ENCODE data around the gene LRRC71.

The LRRC71 gene

DNA sequence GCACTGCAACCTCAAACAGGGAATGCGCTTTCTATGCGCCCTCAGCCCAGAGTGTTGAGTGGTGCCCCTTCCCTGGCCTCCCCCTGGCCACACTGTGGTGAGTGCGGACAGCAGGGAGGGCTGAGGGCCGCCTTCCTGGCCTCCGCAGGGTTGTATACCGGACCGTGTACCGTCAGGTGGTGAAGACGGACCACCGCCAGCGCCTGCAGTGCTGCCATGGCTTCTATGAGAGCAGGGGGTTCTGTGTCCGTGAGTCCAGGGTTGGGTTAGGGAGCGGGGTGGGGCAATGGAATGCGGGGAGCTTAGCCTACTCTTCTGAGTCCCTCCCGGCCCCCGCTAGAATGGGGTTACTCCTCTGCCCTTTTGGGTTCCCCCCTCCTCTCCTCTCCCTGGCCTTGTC, 15.3 kb upstream of the LRRC71 start:
- DNase-seq (ENCODE audit: low read depth in 1 of 2, low spot score in 1 of 2), result no peak

- no peak for DNase-seq (ENCODE audit: low read depth in 1 of 2, low spot score in 1 of 2)
These were observed 14.8 kb upstream of the LRRC71 start for GRCh38 chr1:156905651-156906050.

- no peak for DNase-seq (ENCODE audit: low read depth in 1 of 2, low spot score in 1 of 2)
These were observed 14.1 kb upstream of the LRRC71 start for GRCh38 chr1:156906206-156906906.

- no peak for DNase-seq (ENCODE audit: low read depth in 1 of 2, low spot score in 1 of 2)
These were observed 11.9 kb upstream of the LRRC71 start for GRCh38 chr1:156908541-156908940.

DNA sequence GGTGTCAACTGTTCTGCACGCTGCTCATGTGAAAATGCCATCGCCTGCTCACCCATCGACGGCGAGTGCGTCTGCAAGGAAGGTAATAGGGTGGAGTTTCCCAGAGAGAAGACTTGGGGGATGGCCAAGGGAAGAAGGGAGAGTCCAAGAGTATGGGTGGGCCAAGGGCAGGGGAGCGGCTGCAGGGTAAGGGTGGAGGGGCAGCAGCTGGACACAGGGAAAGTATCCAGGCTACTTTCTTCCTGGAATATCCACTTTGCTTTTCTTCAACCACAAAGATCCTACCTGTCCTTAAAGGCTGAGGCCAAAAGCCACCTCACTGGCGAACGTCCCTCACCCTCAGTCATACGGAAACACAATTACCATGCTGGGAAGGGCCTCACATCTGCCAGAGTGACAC, 11.5 kb upstream of the LRRC71 start:
- no peak for DNase-seq (ENCODE audit: low read depth in 1 of 2, low spot score in 1 of 2)

- DNase-seq (ENCODE audit: low read depth in 1 of 2, low spot score in 1 of 2), result no peak
These were observed 10.8 kb upstream of the LRRC71 start for GRCh38 chr1:156909671-156910070.

DNA sequence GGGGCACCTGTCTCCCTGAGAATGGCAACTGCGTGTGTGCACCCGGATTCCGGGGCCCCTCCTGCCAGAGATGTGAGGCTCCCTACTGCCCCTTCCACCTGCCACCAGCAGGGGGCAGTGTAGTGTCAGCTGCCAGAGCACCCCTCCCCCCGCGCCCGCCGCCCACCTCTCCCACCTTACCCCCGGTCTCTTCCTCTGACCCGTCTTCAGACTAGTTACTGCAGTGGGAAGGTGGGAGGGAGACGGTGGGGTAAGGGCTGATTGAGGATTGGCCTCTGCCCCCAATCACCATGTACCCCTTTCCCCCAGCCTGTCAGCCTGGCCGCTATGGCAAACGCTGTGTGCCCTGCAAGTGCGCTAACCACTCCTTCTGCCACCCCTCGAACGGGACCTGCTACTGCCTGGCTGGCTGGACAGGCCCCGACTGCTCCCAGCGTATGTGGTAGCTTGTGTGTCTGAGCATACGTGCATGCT, 10.1 kb upstream of the LRRC71 start:
- DNase-seq (ENCODE audit: low read depth in 1 of 2, low spot score in 1 of 2), result peak in 1 of 2 donors; percentile 42

DNA sequence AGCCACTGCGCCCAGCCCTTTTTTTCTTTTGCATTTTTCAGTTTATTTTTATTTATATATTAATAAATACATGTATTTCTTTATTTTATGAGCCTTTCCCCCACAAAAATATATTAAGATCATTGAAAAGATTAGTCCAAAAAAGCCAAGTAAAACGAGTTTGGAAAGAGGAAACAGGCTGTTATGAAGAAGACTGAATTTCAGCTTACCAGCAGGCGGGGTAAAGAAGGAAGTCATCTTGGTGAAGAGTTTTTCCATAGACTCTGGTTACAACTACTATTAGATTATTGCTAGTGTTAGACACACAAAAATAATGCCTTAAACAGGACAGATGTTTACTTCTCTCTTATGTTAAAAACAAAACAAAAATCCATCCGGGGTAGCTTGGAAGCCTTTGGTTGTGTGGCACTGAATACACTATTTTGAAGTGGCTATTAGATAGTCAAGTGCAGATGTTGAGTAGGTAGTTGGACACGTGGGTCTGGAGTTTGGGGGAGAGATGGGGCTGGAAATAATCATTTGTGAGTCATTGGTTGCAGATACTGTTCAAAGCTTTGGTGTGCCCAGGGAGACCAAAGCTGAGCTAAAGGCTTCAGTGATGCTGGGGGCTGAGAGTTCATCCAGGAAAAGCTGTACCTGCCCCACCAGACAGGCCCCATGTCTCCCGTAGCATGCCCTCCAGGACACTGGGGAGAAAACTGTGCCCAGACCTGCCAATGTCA, 8.7 kb upstream of the LRRC71 start:
- no peak for DNase-seq (ENCODE audit: low read depth in 1 of 2, low spot score in 1 of 2)

- no peak for DNase-seq (ENCODE audit: low read depth in 1 of 2, low spot score in 1 of 2)
These were observed 8.1 kb upstream of the LRRC71 start for GRCh38 chr1:156912310-156912709.

DNA sequence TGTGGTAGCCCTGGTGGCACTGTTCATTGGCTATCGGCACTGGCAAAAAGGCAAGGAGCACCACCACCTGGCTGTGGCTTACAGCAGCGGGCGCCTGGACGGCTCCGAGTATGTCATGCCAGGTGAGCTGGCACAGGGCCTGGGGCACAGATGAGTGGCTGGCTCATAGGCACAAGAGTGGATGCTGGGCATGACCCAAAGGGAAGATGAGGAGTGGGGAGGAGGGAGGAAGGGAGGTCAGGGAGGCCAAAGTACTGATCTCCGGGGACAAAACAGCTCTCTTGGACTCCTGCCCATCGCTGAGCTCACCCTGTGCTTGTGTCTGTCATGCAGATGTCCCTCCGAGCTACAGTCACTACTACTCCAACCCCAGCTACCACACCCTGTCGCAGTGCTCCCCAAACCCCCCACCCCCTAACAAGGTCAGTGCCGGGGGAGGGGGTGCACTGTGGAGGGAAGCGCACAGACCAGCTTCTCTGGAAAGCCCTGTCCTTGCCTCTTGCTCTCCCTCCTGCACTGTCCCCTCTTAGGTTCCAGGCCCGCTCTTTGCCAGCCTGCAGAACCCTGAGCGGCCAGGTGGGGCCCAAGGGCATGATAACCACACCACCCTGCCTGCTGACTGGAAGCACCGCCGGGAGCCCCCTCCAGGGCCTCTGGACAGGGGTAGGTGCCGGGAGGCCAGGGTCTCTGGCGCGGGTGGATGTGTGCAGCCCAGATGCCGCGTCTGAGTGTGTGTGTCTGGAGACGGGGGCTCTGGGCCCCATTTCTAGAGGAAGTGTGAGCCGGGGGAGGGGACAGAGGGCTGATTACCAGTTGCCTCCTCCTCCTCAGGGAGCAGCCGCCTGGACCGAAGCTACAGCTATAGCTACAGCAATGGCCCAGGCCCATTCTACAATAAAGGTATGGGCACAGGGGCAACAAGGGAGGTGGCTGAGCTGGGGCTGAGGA, 7.3 kb upstream of the LRRC71 start:
- no peak for DNase-seq (ENCODE audit: low read depth in 1 of 2, low spot score in 1 of 2)

DNA sequence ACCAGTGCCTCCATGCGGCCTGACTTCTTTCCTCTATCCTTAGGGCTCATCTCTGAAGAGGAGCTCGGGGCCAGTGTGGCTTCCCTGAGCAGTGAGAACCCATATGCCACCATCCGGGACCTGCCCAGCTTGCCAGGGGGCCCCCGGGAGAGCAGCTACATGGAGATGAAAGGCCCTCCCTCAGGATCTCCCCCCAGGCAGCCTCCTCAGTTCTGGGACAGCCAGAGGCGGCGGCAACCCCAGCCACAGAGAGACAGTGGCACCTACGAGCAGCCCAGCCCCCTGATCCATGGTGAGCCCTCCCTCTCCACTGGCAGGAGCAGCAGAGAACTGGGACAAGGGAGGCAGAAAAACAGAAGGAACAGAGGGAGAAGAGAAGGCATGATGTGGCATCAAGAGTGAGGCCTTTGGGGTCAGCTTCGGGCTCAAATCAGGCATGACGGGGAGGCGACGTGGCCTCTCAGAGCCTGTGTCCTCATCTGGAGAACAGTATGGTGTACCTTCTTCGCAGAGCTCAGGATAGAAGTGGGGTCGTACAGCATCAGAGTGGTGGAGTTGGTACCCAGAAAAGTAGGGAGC, 6.5 kb upstream of the LRRC71 start:
- DNase-seq (ENCODE audit: low read depth in 1 of 2, low spot score in 1 of 2), result no peak

- no peak for DNase-seq (ENCODE audit: low read depth in 1 of 2, low spot score in 1 of 2)
These were observed 6.0 kb upstream of the LRRC71 start for GRCh38 chr1:156914440-156914856.

DNA sequence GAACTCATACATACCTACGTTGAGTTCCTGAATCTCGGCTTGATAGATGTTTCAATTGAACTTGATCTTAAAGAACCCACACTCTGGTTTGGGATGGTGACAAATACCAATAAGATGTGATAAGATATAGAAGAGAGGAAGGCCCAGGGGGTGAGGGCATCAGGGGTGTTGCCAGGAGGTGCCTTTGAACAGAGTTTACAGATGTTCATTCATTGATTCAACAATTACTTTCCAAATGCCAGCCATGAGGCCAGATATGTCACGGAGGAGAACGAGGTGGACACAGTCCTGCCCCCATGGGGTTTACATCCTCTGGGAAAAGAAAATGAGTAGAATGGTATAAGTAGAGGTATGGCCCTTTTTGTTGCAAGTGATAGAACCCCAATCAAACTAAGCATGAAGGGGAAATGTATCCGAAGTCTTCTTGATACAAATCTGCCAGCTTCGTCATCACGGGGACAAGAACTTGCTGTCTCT, 659 bp downstream of the LRRC71 start:
- no peak for DNase-seq (ENCODE audit: low read depth in 1 of 2, low spot score in 1 of 2)

DNA sequence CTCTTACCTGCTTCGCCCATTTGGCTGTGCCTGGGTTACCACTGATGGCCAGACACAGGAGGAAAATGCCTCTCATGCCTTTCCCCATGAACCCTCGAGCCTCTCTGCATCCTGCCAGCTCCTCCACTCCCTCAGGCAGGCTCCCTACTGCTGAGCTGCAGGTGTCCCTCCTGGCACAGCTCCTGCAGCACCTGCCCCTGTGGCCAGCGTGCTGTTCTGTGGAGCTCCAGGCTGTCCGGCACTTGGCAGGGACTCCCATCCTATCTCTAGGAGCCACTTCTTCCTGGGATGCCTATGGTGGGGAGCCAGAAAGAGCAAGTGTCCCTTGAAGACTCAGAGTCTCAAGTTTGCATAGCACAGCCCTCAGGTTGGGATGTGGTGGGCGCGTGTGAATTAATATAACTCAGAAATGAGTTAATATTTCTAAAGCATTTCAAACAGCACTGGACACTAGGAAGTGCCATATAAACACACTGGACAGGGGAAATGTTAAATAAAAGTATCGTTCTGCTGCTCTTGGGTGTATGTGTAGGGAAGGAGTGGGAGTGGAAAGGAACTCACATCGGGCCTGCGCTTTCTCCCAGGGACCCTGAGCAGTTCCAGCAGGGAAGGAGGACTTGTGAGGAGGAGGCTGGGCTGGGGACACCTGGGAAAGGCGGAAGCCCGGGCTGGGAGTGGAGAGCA, 2.7 kb downstream of the LRRC71 start:
- no peak for DNase-seq (ENCODE audit: low read depth in 1 of 2, low spot score in 1 of 2)

DNA sequence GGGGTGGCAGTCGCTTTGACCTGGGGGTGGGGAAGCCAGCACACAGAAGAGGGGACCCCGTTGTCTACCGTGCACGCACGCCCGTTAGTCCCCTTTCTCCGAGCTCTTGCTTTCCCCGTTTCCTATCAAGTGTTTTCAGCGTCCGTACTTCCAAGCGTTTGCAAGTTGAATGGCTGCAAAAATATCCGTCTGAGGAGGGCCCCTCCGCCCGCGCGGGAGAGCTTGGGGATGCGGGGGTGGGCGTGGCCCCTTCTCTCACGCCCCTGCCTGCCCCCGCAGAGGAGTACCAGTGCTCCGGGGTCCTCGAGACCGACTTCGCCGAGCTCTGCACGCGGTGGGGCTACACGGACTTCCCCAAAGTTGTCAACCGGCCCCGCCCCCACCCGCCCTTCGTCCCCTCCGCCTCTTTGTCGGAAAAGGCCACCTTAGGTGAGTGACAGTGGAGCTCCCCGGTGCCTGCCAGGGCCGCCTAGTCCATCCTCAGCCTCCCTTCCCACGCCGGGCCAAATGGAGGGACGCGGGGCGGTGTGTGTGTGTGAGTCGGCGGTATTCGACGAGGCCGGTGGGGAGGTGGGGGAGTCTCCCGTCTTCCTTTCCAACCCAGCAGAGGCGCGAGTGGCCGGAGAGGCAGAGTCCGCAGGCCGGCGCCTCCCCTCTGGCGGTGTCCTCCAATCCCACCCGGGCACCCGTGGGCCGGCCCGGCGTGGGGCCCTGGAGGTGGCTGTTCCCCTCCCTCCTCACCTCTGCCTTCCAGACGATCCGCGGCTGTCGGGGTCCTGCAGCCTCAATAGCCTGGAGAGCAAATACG, 3.4 kb downstream of the LRRC71 start:
- DNase-seq (ENCODE audit: low read depth in 1 of 2, low spot score in 1 of 2), result no peak

GRCh38 chr1:156924478-156925153, 4.2 kb downstream of the LRRC71 start:
- DNase-seq (ENCODE audit: low read depth in 1 of 2, low spot score in 1 of 2), result no peak

GRCh38 chr1:156925154-156926010, 5.0 kb downstream of the LRRC71 start:
- DNase-seq (ENCODE audit: low read depth in 1 of 2, low spot score in 1 of 2), result no peak

DNA sequence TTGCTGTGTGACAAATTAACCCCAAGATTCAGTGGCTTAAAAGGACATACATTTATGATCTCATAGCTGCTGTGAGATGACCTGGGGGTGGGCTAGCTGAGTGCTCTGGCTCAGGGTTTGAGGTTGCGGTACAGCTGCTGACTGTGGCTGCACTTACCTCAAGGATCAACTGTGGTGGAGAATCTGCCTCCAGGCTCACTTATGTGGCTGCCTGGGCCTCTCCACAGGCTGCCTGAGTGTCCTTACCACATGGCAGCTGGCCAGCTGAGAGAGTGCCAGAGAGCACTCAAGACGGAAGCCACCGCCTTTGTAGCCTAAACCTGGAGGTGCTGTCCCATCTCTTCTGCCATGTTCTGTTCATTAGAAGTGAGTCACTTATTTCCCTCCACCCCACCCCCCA, 5.7 kb downstream of the LRRC71 start:
- no peak for DNase-seq (ENCODE audit: low read depth in 1 of 2, low spot score in 1 of 2)

All from stimulated activated CD4-positive, alpha-beta T cell treated with anti-CD3 and anti-CD28 coated beads, Interleukin-15, amount 100 ng/mL, for 1 hour (primary cell).